D721Med (cell line): ENCODE results near the gene CCDC34.

Experiments
- DNase-seq: peaks from one replicate; pipeline ENCODE4 v3.0.0; 2011; ENCODE audit warnings: low spot score; ENCODE audit not compliant: insufficient read length
- FAIRE-seq: peaks from 2 replicates; lab custom pipeline; 2011; peaks lifted over from hg19 to GRCh38; lab: Jason Lieb, UNC
- CTCF ChIP-seq: IDR thresholded peaks from 2 replicates; pipeline ENCODE4 v1.5.1; 2012; ENCODE audit warnings: mild to moderate bottlenecking, control low read depth; ENCODE audit not compliant: insufficient read depth; ENCODE audit errors: missing control alignments

CCDC34 gene

GRCh38 chr11:27309046-27309445 is 54.0 kb downstream of the CCDC34 start:
- no peak for TF ChIP-seq CTCF
- FAIRE-seq: no peak

GRCh38 chr11:27307232-27307631 is 55.8 kb downstream of the CCDC34 start:
- no peak for DNase-seq
- TF ChIP-seq CTCF: no peak
- no peak for FAIRE-seq

More at GRCh38 chr11:27309046-27309445, 54.0 kb downstream of the CCDC34 start:
- no peak for DNase-seq

DNA sequence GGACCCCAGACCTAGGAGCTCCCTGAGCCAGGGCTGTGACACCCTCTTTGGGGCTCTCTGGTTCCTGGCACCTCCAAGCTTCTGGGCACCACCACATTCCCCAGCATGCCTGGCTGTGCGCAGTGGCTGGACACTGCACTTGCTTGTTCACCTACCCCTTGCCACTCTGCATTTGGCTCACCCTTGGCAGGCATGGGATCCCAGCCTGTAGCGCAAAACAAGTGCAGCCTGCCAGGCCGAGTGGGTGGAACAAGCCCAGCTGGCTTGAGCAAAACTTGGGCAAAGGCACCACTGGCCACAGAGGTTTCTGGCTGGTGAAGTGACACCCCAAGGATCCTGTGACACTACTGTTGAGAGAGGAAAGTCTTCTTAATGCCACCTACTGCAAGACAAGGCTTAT is 57.3 kb downstream of the CCDC34 start:
- FAIRE-seq: no peak
- TF ChIP-seq CTCF: no peak
- no peak for DNase-seq

- FAIRE-seq: no peak
- no peak for DNase-seq
- TF ChIP-seq CTCF: no peak
Measured at GRCh38 chr11:27304514-27304913, 58.5 kb downstream of the CCDC34 start.

- no peak for DNase-seq
- no peak for TF ChIP-seq CTCF
- FAIRE-seq: no peak
Measured at GRCh38 chr11:27303903-27304302, 59.1 kb downstream of the CCDC34 start.

DNA sequence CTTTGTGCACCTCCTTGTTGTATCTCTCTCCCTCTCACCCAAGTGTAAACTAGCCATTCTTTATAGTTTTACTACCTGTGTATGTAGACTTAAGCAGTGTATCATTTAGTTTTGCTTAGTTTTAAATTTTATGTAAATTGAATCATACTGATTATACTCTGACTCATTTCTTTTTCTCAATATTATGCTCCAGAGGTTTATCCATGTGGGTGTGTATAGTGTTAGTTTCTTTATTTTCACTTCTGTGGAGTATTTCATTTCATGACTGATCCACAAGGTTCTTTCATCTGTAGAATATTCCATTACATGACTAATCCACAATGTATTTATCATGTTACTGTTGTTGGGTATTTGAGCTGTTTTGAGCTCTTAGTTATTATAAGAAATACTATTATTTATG is 62.0 kb downstream of the CCDC34 start:
- TF ChIP-seq CTCF: no peak
- FAIRE-seq: no peak
- DNase-seq: no peak

GRCh38 chr11:27297616-27298015 is 65.4 kb downstream of the CCDC34 start:
- no peak for DNase-seq
- no peak for TF ChIP-seq CTCF
- no peak for FAIRE-seq
